Measurements from ENCODE around the gene CDK11B.
A peak's percentile ranks its signal among the peaks of the same experiment; 100 is the strongest.
"Not testable (repeated sequence)": the region's sequence is repeated elsewhere in the genome, so short reads cannot be mapped to it uniquely, and the experiment has no call there.

CDK11B gene
- long read RNA-seq, donor 1, partial matches to known transcripts = 34 of 57 reads
- long read RNA-seq, donor 1, other reads (novel, unspliced or antisense) = 23 of 57 reads
- long read RNA-seq, donor 2, partial matches to known transcripts = 7 of 8 reads
- long read RNA-seq, donor 2, other reads (novel, unspliced or antisense) = 0 of 8 reads
- long read RNA-seq, donor 3, partial matches to known transcripts = 6 of 6 reads
- long read RNA-seq, donor 3, other reads (novel, unspliced or antisense) = 0 of 6 reads
- long read RNA-seq, donor 4, partial matches to known transcripts = 7 of 7 reads
- long read RNA-seq, donor 4, other reads (novel, unspliced or antisense) = 0 of 7 reads
- long read RNA-seq, donor 5, partial matches to known transcripts = 9 of 9 reads
- long read RNA-seq, donor 5, other reads (novel, unspliced or antisense) = 0 of 9 reads
- long read RNA-seq, donor 6, partial matches to known transcripts = 5 of 5 reads
- long read RNA-seq, donor 6, other reads (novel, unspliced or antisense) = 0 of 5 reads
- long read RNA-seq, donor 7, partial matches to known transcripts = 23 of 23 reads
- long read RNA-seq, donor 7, other reads (novel, unspliced or antisense) = 0 of 23 reads
- long read RNA-seq, donor 8, partial matches to known transcripts = 8 of 8 reads
- long read RNA-seq, donor 8, other reads (novel, unspliced or antisense) = 0 of 8 reads

GRCh38 chr1:1658583-1659549, at the start of gene CDK11B:
Gene CDK11B (minus strand): TSS chr1:1659004. CDS start chr1:1657485, 1,519 bp downstream.
- peak; percentile 86 for DNase-seq

GRCh38 chr1:1707897-1708296, 49.1 kb upstream of the CDK11B start:
- DNase-seq = not testable (repeated sequence)

GRCh38 chr1:1707241-1707640, 48.4 kb upstream of the CDK11B start:
- DNase-seq = not testable (repeated sequence)

- not testable (repeated sequence) for DNase-seq
Measured at GRCh38 chr1:1705623-1706022, 46.8 kb upstream of the CDK11B start.

- not testable (repeated sequence) for DNase-seq
Measured at GRCh38 chr1:1704284-1704957, 45.6 kb upstream of the CDK11B start.

GRCh38 chr1:1703796-1704195, 45.0 kb upstream of the CDK11B start:
- no peak for DNase-seq

- not testable (repeated sequence) for DNase-seq
Measured at GRCh38 chr1:1702506-1702905, 43.7 kb upstream of the CDK11B start.

- DNase-seq = not testable (repeated sequence)
Measured at GRCh38 chr1:1700557-1700956, 41.8 kb upstream of the CDK11B start.

- DNase-seq = not testable (repeated sequence)
Measured at GRCh38 chr1:1700067-1700466, 41.3 kb upstream of the CDK11B start.

- not testable (repeated sequence) for DNase-seq
Measured at GRCh38 chr1:1699061-1699460, 40.3 kb upstream of the CDK11B start.

GRCh38 chr1:1697358-1698183, 38.8 kb upstream of the CDK11B start:
- not testable (repeated sequence) for DNase-seq

GRCh38 chr1:1696431-1697357, 37.9 kb upstream of the CDK11B start:
- not testable (repeated sequence) for DNase-seq

GRCh38 chr1:1692714-1693647, 34.2 kb upstream of the CDK11B start, which contains the start of gene SLC35E2B:
Gene SLC35E2B (minus strand): TSS chr1:1692795. CDS start chr1:1676699, 16,096 bp downstream.
- peak; percentile 92 for DNase-seq

- peak; percentile 85 for DNase-seq
Measured at GRCh38 chr1:1692324-1692713, 33.5 kb upstream of the CDK11B start.

GRCh38 chr1:1691443-1691842, 32.6 kb upstream of the CDK11B start:
- not testable (repeated sequence) for DNase-seq

GRCh38 chr1:1689526-1689925, 30.7 kb upstream of the CDK11B start:
- DNase-seq = not testable (repeated sequence)

GRCh38 chr1:1687846-1688245, 29.0 kb upstream of the CDK11B start:
- no peak for DNase-seq

GRCh38 chr1:1684031-1684681, 25.4 kb upstream of the CDK11B start:
- DNase-seq = no peak

Measured in right kidney (tissue), 9 donors.